ENCODE data around the gene CHMP1A. TPM values are rescaled to one million over a fixed set of nuclear protein-coding genes. Genes with fewer than 3 reads are reported as not detected.

The CHMP1A gene
- total RNA-seq, 2 donors from 2014 or later: 63.0 to 77.2 TPM

GRCh38 chr16:89620406-89620841, 37.1 kb downstream of the CHMP1A start:
- no peak for ATAC-seq (ENCODE audit: insufficient number of reproducible peaks, low FRiP score, low read depth)
- no peak for DNase-seq (ENCODE audit: low spot score)
- no peak overlapping the region for H3K27ac ChIP-seq
- H3K4me3 ChIP-seq: no peak overlapping the region
- H3K27me3 ChIP-seq (replicated peaks; ENCODE audit: insufficient read depth): no peaks in the 10 kb centered on the region
- H3K36me3 ChIP-seq: no peaks in the 10 kb centered on the region
- no peaks in the 10 kb centered on the region for H3K4me1 ChIP-seq (ENCODE audit: control insufficient read depth in 1 of 2, low read depth in 2 of 2)
- TF ChIP-seq, protein P1, sequence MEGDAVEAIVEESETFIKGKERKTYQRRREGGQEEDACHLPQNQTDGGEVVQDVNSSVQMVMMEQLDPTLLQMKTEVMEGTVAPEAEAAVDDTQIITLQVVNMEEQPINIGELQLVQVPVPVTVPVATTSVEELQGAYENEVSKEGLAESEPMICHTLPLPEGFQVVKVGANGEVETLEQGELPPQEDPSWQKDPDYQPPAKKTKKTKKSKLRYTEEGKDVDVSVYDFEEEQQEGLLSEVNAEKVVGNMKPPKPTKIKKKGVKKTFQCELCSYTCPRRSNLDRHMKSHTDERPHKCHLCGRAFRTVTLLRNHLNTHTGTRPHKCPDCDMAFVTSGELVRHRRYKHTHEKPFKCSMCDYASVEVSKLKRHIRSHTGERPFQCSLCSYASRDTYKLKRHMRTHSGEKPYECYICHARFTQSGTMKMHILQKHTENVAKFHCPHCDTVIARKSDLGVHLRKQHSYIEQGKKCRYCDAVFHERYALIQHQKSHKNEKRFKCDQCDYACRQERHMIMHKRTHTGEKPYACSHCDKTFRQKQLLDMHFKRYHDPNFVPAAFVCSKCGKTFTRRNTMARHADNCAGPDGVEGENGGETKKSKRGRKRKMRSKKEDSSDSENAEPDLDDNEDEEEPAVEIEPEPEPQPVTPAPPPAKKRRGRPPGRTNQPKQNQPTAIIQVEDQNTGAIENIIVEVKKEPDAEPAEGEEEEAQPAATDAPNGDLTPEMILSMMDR (IDR thresholded peaks at IDR 0.05): no peak
- no peaks in the 10 kb centered on the region for H3K9me3 ChIP-seq

GRCh38 chr16:89619840-89620239, 37.7 kb downstream of the CHMP1A start:
- H3K36me3 ChIP-seq: no peaks in the 10 kb centered on the region
- TF ChIP-seq, protein P1 (IDR thresholded peaks at IDR 0.05): no peak
- H3K4me3 ChIP-seq: no peak overlapping the region
- H3K27ac ChIP-seq: no peak overlapping the region
- ATAC-seq (ENCODE audit: insufficient number of reproducible peaks, low FRiP score, low read depth) (no peak), DNase-seq (ENCODE audit: low spot score) (no peak)
- no peaks in the 10 kb centered on the region for H3K9me3 ChIP-seq
- H3K27me3 ChIP-seq (replicated peaks; ENCODE audit: insufficient read depth): no peaks in the 10 kb centered on the region
- no peaks in the 10 kb centered on the region for H3K4me1 ChIP-seq (ENCODE audit: control insufficient read depth in 1 of 2, low read depth in 2 of 2)

DNA sequence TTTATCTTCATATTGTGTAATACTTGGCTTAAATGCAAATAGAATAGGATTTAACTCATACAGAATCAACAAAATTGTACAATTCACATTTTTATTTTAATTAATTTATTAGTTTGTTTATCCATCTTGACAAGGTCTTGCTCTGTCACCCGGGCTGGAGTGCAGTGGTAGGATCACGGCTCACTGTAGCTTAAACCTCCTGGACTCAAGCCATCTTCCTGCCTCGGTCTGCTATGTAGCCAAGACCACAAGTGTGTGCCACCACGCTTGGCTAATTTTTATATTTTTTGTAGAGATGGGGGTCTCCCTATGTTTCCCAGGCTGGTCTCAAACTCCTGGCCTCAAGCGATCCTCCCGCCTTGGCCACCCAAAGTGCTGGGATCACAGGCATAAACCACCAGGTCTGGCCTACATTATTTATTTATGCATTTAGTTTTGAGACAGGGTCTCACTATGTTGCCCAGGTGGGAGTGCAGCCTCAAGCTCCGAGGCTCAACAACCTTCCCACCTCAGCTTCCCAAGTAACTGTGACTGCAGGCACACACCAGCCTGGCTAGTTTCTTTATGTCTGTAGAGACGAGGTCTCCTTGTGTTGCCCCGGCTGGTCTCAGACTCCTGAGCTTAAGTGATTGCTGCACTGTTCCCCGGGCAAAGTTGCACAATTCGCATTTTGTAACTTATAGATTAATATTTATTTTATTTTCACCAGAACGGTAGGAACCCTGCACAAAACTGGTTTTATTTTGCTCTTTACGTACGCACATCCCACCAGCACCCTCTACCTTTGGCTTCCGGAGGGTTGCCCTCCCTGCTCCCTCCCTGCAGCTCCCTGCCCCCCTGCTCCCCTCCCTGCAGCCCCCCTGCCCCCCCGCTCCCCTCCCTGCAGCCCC, 39.2 kb downstream of the CHMP1A start:
- ATAC-seq (ENCODE audit: insufficient number of reproducible peaks, low FRiP score, low read depth) (no peak), DNase-seq (ENCODE audit: low spot score) (no peak)
- Histone ChIP-seq H3K9me3 (no peaks in the 10 kb centered on the region), H3K27me3 (replicated peaks; ENCODE audit: insufficient read depth) (no peaks in the 10 kb centered on the region), H3K36me3 (no peaks in the 10 kb centered on the region), H3K4me3 (no peak overlapping the region), H3K27ac (no peak overlapping the region), H3K4me1 (ENCODE audit: control insufficient read depth in 1 of 2, low read depth in 2 of 2) (no peaks in the 10 kb centered on the region)
- TF ChIP-seq, protein P1 (IDR thresholded peaks at IDR 0.05): no peak

DNA sequence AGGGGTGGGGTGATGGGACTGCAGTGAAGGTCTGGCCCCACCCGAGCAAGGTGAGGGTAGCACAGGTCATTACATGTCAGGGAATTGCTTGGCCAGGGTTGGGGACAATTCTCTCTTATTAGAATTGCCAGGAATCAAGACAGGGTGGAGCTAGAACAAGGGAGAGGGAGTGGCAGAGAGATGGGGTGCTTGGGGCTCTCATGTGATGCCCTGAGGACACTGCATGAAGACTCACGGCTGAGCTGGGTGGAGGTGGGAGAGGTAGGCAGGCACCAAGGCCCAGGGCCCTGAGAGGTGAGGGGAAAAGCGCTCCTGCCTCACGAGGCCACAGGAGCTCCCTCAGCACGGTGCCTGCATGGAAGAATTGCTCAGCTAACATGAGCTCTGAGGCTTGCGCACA, 40.5 kb downstream of the CHMP1A start:
- no peaks in the 10 kb centered on the region for H3K4me1 ChIP-seq (ENCODE audit: control insufficient read depth in 1 of 2, low read depth in 2 of 2)
- DNase-seq (ENCODE audit: low spot score): no peak
- TF ChIP-seq, protein P1 (IDR thresholded peaks at IDR 0.05): no peak
- no peaks in the 10 kb centered on the region for H3K9me3 ChIP-seq
- H3K36me3 ChIP-seq: no peaks in the 10 kb centered on the region
- no peaks in the 10 kb centered on the region for H3K27me3 ChIP-seq (replicated peaks; ENCODE audit: insufficient read depth)
- H3K4me3 ChIP-seq: no peak overlapping the region
- ATAC-seq (ENCODE audit: insufficient number of reproducible peaks, low FRiP score, low read depth): no peak
- H3K27ac ChIP-seq: no peak overlapping the region

DNA sequence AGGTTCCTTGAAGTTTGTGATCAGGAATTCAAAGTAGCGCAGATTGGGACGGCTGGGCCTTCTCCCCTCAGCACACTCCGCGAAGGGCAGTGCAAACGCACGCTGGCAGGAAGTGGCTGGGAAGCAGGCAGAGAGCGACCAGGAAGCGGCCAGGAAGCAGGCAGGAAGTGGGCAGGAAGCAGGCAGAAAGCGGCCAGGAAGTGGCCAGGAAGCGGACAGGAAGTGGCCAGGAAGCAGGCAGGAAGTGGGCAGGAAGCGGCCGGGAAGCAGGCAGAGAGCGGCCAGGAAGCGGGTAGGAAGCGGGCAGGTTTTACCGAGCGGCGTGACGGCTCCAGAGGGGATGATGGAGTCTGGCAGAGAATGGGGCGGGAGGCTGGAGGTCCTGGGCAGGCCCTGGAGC, 40.9 kb downstream of the CHMP1A start:
- Histone ChIP-seq H3K36me3 (no peaks in the 10 kb centered on the region), H3K27me3 (replicated peaks; ENCODE audit: insufficient read depth) (no peaks in the 10 kb centered on the region), H3K27ac (no peak overlapping the region), H3K9me3 (no peaks in the 10 kb centered on the region), H3K4me3 (no peak overlapping the region), H3K4me1 (ENCODE audit: control insufficient read depth in 1 of 2, low read depth in 2 of 2) (no peaks in the 10 kb centered on the region)
- no peak for DNase-seq (ENCODE audit: low spot score)
- TF ChIP-seq, protein P1 (IDR thresholded peaks at IDR 0.05): no peak
- ATAC-seq (ENCODE audit: insufficient number of reproducible peaks, low FRiP score, low read depth): no peak

Data from thoracic aorta (tissue), 2 donors.